Stimulated activated naive B cell treated with anti-CD40 and anti-IgM and Interleukin-4, amounts not matched to agents 10 μg/mL and 1 μg/mL and 100 μg/mL, for 72 hours (primary cell): ENCODE results near the gene CISD3.

Source experiments
- ATAC-seq, 2 donors: fragments of 150-1000 bp; cut with Tn5 transposase; replicated peaks; 2 replicates each; pipeline ENCODE4 v1.10.0; 2021; ENCODE audit warnings: moderate library complexity in 1 of 2
- DNase-seq: peaks from one replicate; pipeline ENCODE4 v3.0.0; 2021
- H3K27ac Mint-ChIP-seq: one replicate; pipeline ENCODE4 v1.8.0; 2022; ENCODE audit warnings: mild to moderate bottlenecking, mixed read lengths
- H3K27me3 Mint-ChIP-seq, 2 donors: one replicate each; pipeline ENCODE4 v1.8.0; 2022; ENCODE audit warnings: mixed read lengths in 2 of 2
- H3K36me3 Mint-ChIP-seq, 2 donors: one replicate each; pipeline ENCODE4 v1.8.0; 2022; ENCODE audit warnings: mixed read lengths in 2 of 2, mild to moderate bottlenecking in 1 of 2
- H3K4me1 Mint-ChIP-seq, 2 donors: one replicate each; pipeline ENCODE4 v1.8.0; 2022; ENCODE audit warnings: mixed read lengths in 2 of 2, mild to moderate bottlenecking in 1 of 2
- H3K4me3 Mint-ChIP-seq, 2 donors: one replicate each; pipeline ENCODE4 v1.8.0; 2022; ENCODE audit warnings: mild to moderate bottlenecking in 2 of 2, mixed read lengths in 2 of 2, moderate library complexity in 1 of 2
- H3K9me3 Mint-ChIP-seq, 2 donors: one replicate each; pipeline ENCODE4 v1.8.0; 2022; ENCODE audit warnings: mixed read lengths in 2 of 2, mild to moderate bottlenecking in 1 of 2

The CISD3 gene

DNA sequence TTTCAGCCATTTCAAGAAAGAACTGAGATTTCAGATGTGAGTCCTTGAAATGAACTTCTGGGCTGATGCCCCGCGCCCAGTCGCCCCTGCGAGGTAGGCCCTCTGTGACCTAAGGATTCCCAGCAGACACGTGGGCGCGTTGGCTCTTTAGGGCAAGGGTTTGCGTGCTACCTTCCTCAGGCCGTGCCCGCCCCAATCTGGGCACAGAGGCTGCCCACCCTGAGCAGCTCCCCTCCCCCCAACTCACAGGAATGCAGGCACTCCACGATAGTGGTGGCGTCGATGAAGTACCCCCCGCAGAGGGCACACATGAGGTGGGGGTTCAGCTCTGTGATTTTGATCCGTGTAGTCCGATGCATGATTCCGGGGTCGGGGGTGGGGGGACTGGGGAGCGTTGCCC, 9.9 kb downstream of the CISD3 start:
- Mint-ChIP-seq H3K4me1 (peaks cover 5 to 16% of the 10 kb centered on the region in 2 donors), H3K27me3 (peaks cover 24 to 37% of the 10 kb centered on the region in 2 donors), H3K4me3 (no peak overlapping the region), H3K27ac (no peak overlapping the region), H3K9me3 (no peaks in the 10 kb centered on the region), H3K36me3 (no peaks in the 10 kb centered on the region)
- ATAC-seq (no peak), DNase-seq (no peak)

- DNase-seq (no peak), ATAC-seq (no peak)
- Mint-ChIP-seq H3K36me3 (no peaks in the 10 kb centered on the region), H3K4me1 (peaks cover 8 to 11% of the 10 kb centered on the region in 2 donors), H3K27me3 (peaks cover 21 to 32% of the 10 kb centered on the region in 2 donors), H3K9me3 (no peaks in the 10 kb centered on the region), H3K27ac (no peak overlapping the region), H3K4me3 (no peak overlapping the region)
Observed at GRCh38 chr17:38740806-38741205, 10.7 kb downstream of the CISD3 start.

- H3K36me3 Mint-ChIP-seq = no peaks in the 10 kb centered on the region
- ATAC-seq (no peak), DNase-seq (no peak)
- no peaks in the 10 kb centered on the region for H3K9me3 Mint-ChIP-seq
- H3K27ac Mint-ChIP-seq = no peak overlapping the region
- no peak overlapping the region for H3K4me3 Mint-ChIP-seq
- H3K27me3 Mint-ChIP-seq = peaks cover 28 to 39% of the 10 kb centered on the region in 2 donors
- H3K4me1 Mint-ChIP-seq = peaks cover 14 to 17% of the 10 kb centered on the region in 2 donors
Observed at GRCh38 chr17:38741461-38741860, 11.3 kb downstream of the CISD3 start.

GRCh38 chr17:38741921-38742410, 11.8 kb downstream of the CISD3 start:
- H3K27ac Mint-ChIP-seq = no peak overlapping the region
- H3K4me1 Mint-ChIP-seq = peaks cover 19 to 22% of the 10 kb centered on the region in 2 donors
- peaks cover 33 to 44% of the 10 kb centered on the region in 2 donors for H3K27me3 Mint-ChIP-seq
- ATAC-seq (no peak), DNase-seq (no peak)
- H3K9me3 Mint-ChIP-seq = no peaks in the 10 kb centered on the region
- H3K4me3 Mint-ChIP-seq = no peak overlapping the region
- no peaks in the 10 kb centered on the region for H3K36me3 Mint-ChIP-seq

GRCh38 chr17:38742411-38743308, 12.5 kb downstream of the CISD3 start:
- peaks cover 23% of the 10 kb centered on the region in 2 donors for H3K4me1 Mint-ChIP-seq
- H3K4me3 Mint-ChIP-seq = no peak overlapping the region
- peaks cover 34 to 47% of the 10 kb centered on the region in 2 donors for H3K27me3 Mint-ChIP-seq
- no peak overlapping the region for H3K27ac Mint-ChIP-seq
- ATAC-seq (no peak), DNase-seq (no peak)
- H3K36me3 Mint-ChIP-seq = no peaks in the 10 kb centered on the region
- no peaks in the 10 kb centered on the region for H3K9me3 Mint-ChIP-seq

DNA sequence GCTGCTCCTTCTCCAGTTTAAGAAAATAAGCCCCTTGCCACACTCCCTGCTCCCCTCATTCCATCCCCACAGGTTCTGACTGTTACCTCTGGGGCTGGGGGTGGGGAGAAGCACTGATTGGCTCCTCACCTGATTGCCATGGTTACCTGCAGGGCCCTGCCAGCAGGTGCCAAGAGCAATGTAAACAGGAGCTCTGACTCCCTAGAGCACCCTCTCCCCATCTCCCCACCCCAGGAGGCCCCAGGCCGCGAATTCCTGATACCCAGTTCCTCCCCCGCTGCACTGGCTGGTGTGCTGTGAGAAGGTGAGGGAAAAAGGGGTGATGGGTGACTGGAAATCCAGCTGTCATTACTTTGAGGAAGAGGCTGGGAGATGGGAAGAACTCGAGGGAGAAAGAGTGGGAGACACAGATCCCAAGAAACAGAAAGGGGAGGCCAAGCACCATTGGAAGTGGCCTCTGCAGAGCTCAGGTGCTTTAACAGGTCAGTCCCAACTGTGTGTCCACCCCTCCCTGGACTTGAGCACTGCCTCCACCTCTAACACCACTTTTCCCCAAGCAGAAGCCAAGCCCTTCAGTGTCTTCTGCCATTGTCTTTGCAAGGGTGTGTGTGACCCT, 13.5 kb downstream of the CISD3 start:
- no peaks in the 10 kb centered on the region for H3K9me3 Mint-ChIP-seq
- DNase-seq = no peak
- no peak overlapping the region for H3K4me3 Mint-ChIP-seq
- peaks cover 31 to 42% of the 10 kb centered on the region in 2 donors for H3K27me3 Mint-ChIP-seq
- no peaks in the 10 kb centered on the region for H3K36me3 Mint-ChIP-seq
- peaks cover 21 to 26% of the 10 kb centered on the region in 2 donors for H3K4me1 Mint-ChIP-seq
- no peak for ATAC-seq
- H3K27ac Mint-ChIP-seq = peak overlapping the region; percentile 77

DNA sequence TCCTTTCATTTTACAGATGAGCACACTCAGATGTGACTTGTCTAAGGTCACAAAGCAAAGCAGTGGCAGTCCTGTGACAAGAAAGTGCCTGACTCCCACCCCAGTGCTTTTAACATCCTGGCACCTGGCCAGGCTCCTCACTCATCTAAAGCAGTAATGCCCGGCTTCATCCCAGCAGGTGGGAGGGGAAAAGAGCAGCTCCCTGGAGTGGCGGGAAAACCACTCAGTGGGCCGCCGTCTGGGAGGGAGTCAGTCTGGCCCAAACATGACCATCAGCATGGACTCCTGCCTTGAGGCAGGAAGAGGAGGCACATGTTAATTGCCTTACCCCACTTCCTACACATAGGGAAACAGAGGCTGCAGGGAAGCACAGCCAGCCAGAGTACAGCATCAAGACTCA, 15.4 kb downstream of the CISD3 start:
- peaks cover 28 to 42% of the 10 kb centered on the region in 2 donors for H3K27me3 Mint-ChIP-seq
- no peaks in the 10 kb centered on the region for H3K36me3 Mint-ChIP-seq
- DNase-seq = no peak
- no peak overlapping the region for H3K4me3 Mint-ChIP-seq
- H3K27ac Mint-ChIP-seq = no peak overlapping the region
- H3K9me3 Mint-ChIP-seq = no peaks in the 10 kb centered on the region
- peaks cover 24 to 40% of the 10 kb centered on the region in 2 donors for H3K4me1 Mint-ChIP-seq
- ATAC-seq = no peak

- ATAC-seq (peak in 1 of 2 donors; percentile 3), DNase-seq (no peak)
- Mint-ChIP-seq H3K36me3 (no peaks in the 10 kb centered on the region), H3K4me1 (peaks cover 31 to 47% of the 10 kb centered on the region in 2 donors), H3K27me3 (peaks cover 32 to 45% of the 10 kb centered on the region in 2 donors), H3K4me3 (peak overlapping the region; percentile 85 to 86), H3K9me3 (no peaks in the 10 kb centered on the region), H3K27ac (peak overlapping the region; percentile 22)
Observed at GRCh38 chr17:38746004-38746848, 16.1 kb downstream of the CISD3 start.

GRCh38 chr17:38746849-38747462, 16.8 kb downstream of the CISD3 start:
- Mint-ChIP-seq H3K4me1 (peaks cover 37 to 54% of the 10 kb centered on the region in 2 donors), H3K4me3 (peak overlapping the region; percentile 85 to 86), H3K27me3 (peaks cover 38 to 48% of the 10 kb centered on the region in 2 donors), H3K36me3 (peaks cover 3 to 4% of the 10 kb centered on the region in 2 donors), H3K27ac (peak overlapping the region; percentile 22), H3K9me3 (no peaks in the 10 kb centered on the region)
- DNase-seq (no peak), ATAC-seq (peak; percentile 58 to 60)

DNA sequence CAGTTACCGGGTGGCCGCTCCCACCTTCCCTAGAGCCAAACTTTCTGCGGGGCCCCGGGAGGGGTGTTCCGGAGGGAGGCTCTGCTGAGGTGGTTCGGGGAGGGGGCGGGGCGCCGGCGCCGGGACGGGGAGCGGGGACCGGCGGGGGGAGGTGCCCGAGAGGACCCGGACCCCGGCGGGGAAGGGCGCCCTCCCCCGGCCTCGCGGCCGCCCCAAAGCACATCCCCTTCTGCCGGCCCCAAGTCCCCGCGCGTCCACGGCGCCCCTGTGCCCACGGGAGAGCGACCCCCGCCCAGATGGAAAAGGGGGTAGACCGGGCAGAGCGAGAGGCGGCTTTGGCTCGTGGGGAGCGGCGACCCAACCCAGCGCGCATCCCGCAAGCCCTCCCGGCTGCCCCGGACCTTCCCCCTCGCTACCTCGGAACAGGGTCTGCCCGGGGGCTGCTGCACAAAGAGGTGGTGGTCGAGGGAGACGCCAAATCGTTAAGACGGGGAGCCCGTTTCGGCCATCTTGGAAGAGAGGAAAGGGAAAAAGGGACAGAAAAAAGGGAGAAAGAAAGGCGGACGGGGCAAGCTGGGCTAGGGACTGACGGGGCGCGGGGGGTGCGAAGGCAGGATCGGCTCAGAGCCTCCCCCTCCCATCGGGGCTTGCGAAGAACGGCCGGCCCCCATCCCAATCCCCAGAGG, 17.5 kb downstream of the CISD3 start:
- peak overlapping the region; percentile 85 to 86 for H3K4me3 Mint-ChIP-seq
- ATAC-seq = no peak

GRCh38 chr17:38748149-38748891, 18.2 kb downstream of the CISD3 start, which contains the start of gene PCGF2:
PCGF2 (minus strand) TSS chr17:38748336; CDS start chr17:38740402, 7,934 bp downstream.
- H3K9me3 Mint-ChIP-seq = no peaks in the 10 kb centered on the region
- peaks cover 38 to 48% of the 10 kb centered on the region in 2 donors for H3K27me3 Mint-ChIP-seq
- H3K4me3 Mint-ChIP-seq = peak within 1 kb of the TSS; percentile 85 to 86
- peaks cover 5 to 8% of the 10 kb centered on the region in 2 donors for H3K36me3 Mint-ChIP-seq
- H3K4me1 Mint-ChIP-seq = peaks cover 34 to 58% of the 10 kb centered on the region in 2 donors
- no peak for ATAC-seq
- no peak for DNase-seq
- peak within 1 kb of the TSS; percentile 66 for H3K27ac Mint-ChIP-seq

More for the DNA sequence above, 17.5 kb downstream of the CISD3 start:
- Mint-ChIP-seq H3K9me3 (no peaks in the 10 kb centered on the region), H3K36me3 (peaks cover 4 to 6% of the 10 kb centered on the region in 2 donors), H3K27ac (peak overlapping the region; percentile 66), H3K27me3 (peaks cover 38 to 48% of the 10 kb centered on the region in 2 donors), H3K4me1 (peaks cover 37 to 55% of the 10 kb centered on the region in 2 donors)
- no peak for DNase-seq

DNA sequence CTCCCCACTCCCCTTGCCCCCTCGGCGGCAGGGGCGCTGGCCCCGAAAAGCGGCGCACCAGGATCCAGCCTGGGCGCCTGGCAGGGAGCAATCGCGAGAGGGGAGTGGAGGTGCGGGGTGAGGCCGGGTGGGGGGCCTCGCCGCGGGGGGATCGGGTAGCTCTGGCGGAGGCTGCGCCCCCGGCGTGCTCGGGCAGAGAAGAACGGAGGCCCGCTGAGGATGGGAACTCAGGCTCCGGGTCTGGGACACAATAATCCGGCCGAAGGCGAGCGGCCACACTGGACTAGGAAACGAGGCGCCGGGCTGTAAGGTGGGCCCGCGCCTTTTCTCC, 18.7 kb downstream of the CISD3 start:
- H3K4me3 Mint-ChIP-seq = peak overlapping the region; percentile 76 to 79
- H3K27ac Mint-ChIP-seq = no peak overlapping the region
- peaks cover 9 to 12% of the 10 kb centered on the region in 2 donors for H3K36me3 Mint-ChIP-seq
- ATAC-seq (no peak), DNase-seq (no peak)
- H3K9me3 Mint-ChIP-seq = no peaks in the 10 kb centered on the region
- peaks cover 38 to 48% of the 10 kb centered on the region in 2 donors for H3K27me3 Mint-ChIP-seq
- peaks cover 37 to 63% of the 10 kb centered on the region in 2 donors for H3K4me1 Mint-ChIP-seq
